ENCODE measurements around the gene NFYC.

DNA sequence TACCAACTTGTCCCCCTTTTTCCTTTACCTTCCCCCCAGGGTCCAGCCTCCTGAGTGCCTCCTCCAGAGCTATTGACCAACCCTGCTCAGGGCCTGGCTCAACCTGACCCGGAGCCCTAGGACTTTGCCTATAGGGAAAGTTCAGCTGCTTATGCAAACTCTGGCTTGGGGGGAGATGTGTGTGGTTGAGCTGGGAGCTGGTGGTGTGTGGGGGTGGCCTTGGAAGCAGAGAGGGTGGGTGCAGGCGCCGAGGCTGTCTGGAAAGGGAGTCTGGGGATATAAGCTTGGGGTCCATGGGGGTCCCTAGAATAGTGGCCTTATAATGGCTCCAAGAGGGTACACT is 106.1 kb downstream of the NFYC start:
- no peak for TF ChIP-seq TEAD1 (CRISPR knock-in tag; IDR thresholded peaks at IDR 0.05)
- no peak for TF ChIP-seq CTCF (IDR thresholded peaks at IDR 0.05)
- TF ChIP-seq KAT7 (CRISPR knock-in tag; IDR thresholded peaks at IDR 0.05; ENCODE audit: borderline replicate concordance), result no peak
- TF ChIP-seq, protein P1, sequence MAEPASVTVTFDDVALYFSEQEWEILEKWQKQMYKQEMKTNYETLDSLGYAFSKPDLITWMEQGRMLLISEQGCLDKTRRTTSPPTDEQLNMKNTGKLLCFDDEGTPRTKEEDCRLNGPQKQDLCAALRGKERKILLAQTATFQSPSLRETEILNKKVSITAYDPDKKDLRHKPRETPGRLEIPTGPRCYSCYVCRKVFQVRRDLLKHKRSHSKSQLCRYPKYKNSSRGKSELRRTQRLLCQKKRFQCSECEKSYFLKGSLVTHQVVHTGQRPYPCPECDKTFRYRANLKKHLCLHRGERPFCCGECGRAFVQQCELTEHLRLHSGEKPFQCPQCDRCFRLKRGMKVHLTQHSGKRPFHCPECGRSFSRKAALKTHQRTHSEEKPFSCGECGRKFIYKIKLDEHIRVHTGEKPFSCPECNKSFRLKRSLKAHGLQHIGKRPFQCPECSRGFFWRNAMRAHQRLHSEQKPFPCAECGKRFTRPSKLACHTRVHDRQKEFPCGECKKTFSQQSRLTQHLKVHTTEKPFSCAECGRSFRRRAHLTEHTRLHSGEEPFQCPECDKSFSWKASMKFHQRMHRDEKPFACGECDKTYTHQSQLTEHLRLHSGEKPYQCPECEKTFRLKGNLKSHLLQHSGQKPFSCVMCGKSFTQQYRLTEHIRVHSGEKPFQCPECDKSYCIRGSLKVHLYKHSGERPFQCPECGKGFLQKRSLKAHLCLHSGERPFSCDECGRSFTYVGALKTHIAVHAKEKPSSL (CRISPR knock-in tag; conservative IDR thresholded peaks at IDR 0.05), result no peak
- TF ChIP-seq, protein P2, sequence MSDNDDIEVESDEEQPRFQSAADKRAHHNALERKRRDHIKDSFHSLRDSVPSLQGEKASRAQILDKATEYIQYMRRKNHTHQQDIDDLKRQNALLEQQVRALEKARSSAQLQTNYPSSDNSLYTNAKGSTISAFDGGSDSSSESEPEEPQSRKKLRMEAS (CRISPR knock-in tag; IDR thresholded peaks at IDR 0.05), result no peak
- no peak for TF ChIP-seq ATF3 (CRISPR knock-in tag; conservative IDR thresholded peaks at IDR 0.05)
- TF ChIP-seq, protein P3, sequence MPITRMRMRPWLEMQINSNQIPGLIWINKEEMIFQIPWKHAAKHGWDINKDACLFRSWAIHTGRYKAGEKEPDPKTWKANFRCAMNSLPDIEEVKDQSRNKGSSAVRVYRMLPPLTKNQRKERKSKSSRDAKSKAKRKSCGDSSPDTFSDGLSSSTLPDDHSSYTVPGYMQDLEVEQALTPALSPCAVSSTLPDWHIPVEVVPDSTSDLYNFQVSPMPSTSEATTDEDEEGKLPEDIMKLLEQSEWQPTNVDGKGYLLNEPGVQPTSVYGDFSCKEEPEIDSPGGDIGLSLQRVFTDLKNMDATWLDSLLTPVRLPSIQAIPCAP (CRISPR knock-in tag; IDR thresholded peaks at IDR 0.05), result no peak
- no peak for TF ChIP-seq SP1 (CRISPR knock-in tag; conservative IDR thresholded peaks at IDR 0.05)
- no peak for TF ChIP-seq ZNF512 (CRISPR knock-in tag; IDR thresholded peaks at IDR 0.05; ENCODE audit: borderline replicate concordance)
- TF ChIP-seq ATF2 (CRISPR knock-in tag; IDR thresholded peaks at IDR 0.05; ENCODE audit: borderline replicate concordance, low read depth), result no peak
- TF ChIP-seq E2F1 (CRISPR knock-in tag; IDR thresholded peaks at IDR 0.05), result no peak
- TF ChIP-seq, protein P4, sequence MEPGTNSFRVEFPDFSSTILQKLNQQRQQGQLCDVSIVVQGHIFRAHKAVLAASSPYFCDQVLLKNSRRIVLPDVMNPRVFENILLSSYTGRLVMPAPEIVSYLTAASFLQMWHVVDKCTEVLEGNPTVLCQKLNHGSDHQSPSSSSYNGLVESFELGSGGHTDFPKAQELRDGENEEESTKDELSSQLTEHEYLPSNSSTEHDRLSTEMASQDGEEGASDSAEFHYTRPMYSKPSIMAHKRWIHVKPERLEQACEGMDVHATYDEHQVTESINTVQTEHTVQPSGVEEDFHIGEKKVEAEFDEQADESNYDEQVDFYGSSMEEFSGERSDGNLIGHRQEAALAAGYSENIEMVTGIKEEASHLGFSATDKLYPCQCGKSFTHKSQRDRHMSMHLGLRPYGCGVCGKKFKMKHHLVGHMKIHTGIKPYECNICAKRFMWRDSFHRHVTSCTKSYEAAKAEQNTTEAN (CRISPR knock-in tag; IDR thresholded peaks at IDR 0.05), result no peak
- TF ChIP-seq TP53 (CRISPR knock-in tag; IDR thresholded peaks at IDR 0.05), result no peak
